Muscle of leg (tissue), 11 donors: ENCODE results near the gene KHDRBS1. TPM values are rescaled to one million over a fixed set of nuclear protein-coding genes. Genes with fewer than 3 reads are reported as not detected.

Experiments used
- DNase-seq: peaks from one replicate; pipeline ENCODE4 v3.0.0; 2013
- H3K27ac ChIP-seq: one replicate; pipeline ENCODE4 v1.5.1; 2013; ENCODE audit warnings: mild to moderate bottlenecking, low read length, control low read depth
- H3K27me3 ChIP-seq: one replicate; pipeline ENCODE4 v1.6.1; 2013; ENCODE audit warnings: low read length; ENCODE audit not compliant: control insufficient read depth, insufficient read depth
- H3K36me3 ChIP-seq: one replicate; pipeline ENCODE4 v1.6.1; 2013; ENCODE audit warnings: low read length; ENCODE audit not compliant: control insufficient read depth, insufficient read depth
- H3K4me1 ChIP-seq: one replicate; pipeline ENCODE4 v1.6.1; 2013; ENCODE audit warnings: low read length; ENCODE audit not compliant: control insufficient read depth, insufficient read depth
- H3K4me3 ChIP-seq: one replicate; pipeline ENCODE4 v1.5.1; 2013; ENCODE audit warnings: low read length, control low read depth
- H3K9me3 ChIP-seq: replicated peaks from 2 replicates; pipeline ENCODE4 v1.6.1; 2013; ENCODE audit warnings: low read depth, low read length; ENCODE audit not compliant: control insufficient read depth
- WGBS: methylation state at CpG from one replicate; pipeline ENCODE4 v1.1.5; 2013; ENCODE audit warnings: missing lambda C conversion rate; ENCODE audit not compliant: insufficient coverage; 5-methylcytosine and 5-hydroxymethylcytosine counted together
- polyA plus RNA-seq, 8 donors: library from polyadenylated mRNA; unstranded; fragments of 120-200 nt; gene quantifications; one replicate each; pipeline versions ENCODE4 v1.2.1 to v1.2.3, GENCODE V29; 2013; ENCODE audit warnings: inconsistent platforms in 1 of 8, low replicate concordance in 1 of 8; ENCODE audit not compliant: insufficient read length in 8 of 8, insufficient read depth in 1 of 8
- total RNA-seq: library from RNA; stranded (reverse); fragments of 120-200 nt; gene quantifications from one replicate; pipeline ENCODE4 v1.2.4, GENCODE V29; 2013

Gene KHDRBS1
- total and polyA plus RNA-seq, 9 donors = 60.7 to 173 (median 144) TPM

- H3K36me3 ChIP-seq = peaks cover 26% of the 10 kb centered on the region
- H3K4me3 ChIP-seq = no peak overlapping the region
- no peak for DNase-seq
- H3K9me3 ChIP-seq = no peaks in the 10 kb centered on the region
- WGBS = 81% methylated on average over 2 of the region's 3 CpGs
- no peak overlapping the region for H3K27ac ChIP-seq
- H3K4me1 ChIP-seq = no peaks in the 10 kb centered on the region
- H3K27me3 ChIP-seq = no peaks in the 10 kb centered on the region
Observed at GRCh38 chr1:32028746-32029145, 15.1 kb downstream of the KHDRBS1 start.

DNA sequence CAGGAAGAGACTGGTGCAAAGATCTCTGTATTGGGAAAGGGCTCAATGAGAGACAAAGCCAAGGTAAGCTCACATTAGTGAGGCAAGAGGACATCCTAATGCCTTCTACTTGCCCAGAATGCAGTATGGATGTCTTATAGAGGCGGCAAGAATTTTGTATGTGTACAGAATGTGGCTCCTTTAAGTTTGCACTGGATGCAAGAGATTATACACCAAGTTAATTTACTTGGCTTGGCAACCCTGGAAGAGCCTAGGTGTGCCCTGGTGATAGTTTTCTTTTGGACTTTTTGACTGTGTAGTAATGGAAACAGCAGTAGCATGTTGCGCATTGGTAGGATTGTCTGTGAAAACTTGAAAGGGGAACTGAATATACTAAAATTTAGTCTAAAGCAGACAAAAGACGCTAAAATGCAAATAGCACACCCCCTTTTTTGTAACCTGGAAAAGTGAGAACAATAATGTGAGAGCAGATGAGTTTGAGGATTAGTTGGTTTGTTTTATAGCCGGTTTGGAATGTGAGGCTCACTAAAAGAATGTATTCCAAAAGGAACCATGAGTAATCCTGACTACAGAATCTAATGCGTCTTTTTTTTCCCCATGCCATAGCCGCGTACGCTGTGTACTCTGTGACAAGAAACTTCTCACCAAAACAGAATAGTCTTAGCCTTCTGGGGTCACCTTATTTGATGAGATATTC lies 18.1 kb downstream of the KHDRBS1 start:
- H3K27me3 ChIP-seq = no peaks in the 10 kb centered on the region
- H3K4me3 ChIP-seq = no peak overlapping the region

DNA sequence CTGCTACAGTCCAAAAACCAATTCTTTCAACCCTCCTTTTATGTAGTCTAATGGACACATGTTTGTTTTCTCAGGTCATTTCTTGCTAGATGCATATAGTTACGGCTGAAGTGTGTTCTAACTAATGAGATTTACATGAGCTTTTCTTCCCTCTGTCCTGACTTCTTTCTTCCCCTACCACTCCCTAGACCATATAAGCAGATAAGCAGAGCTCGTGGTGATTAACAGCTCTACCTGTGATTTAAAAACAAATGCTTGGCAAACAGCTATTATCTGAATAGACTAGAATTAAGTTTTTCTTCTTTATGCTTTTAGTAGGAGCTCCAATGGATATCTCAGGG lies 18.6 kb downstream of the KHDRBS1 start:
- no peak overlapping the region for H3K27ac ChIP-seq
- no peaks in the 10 kb centered on the region for H3K4me1 ChIP-seq
- WGBS = no CpG with 5 or more reads among the region's 2 CpGs
- DNase-seq = no peak
- no peaks in the 10 kb centered on the region for H3K9me3 ChIP-seq
- no peaks in the 10 kb centered on the region for H3K27me3 ChIP-seq
- H3K4me3 ChIP-seq = no peak overlapping the region
- peaks cover 47% of the 10 kb centered on the region for H3K36me3 ChIP-seq

More for the DNA sequence above, 18.1 kb downstream of the KHDRBS1 start:
- Histone ChIP-seq H3K27ac (no peak overlapping the region), H3K36me3 (peaks cover 42% of the 10 kb centered on the region), H3K4me1 (no peaks in the 10 kb centered on the region), H3K9me3 (no peaks in the 10 kb centered on the region)
- DNase-seq = no peak
- 40% methylated on average over 1 of the region's 8 CpGs for WGBS

DNA sequence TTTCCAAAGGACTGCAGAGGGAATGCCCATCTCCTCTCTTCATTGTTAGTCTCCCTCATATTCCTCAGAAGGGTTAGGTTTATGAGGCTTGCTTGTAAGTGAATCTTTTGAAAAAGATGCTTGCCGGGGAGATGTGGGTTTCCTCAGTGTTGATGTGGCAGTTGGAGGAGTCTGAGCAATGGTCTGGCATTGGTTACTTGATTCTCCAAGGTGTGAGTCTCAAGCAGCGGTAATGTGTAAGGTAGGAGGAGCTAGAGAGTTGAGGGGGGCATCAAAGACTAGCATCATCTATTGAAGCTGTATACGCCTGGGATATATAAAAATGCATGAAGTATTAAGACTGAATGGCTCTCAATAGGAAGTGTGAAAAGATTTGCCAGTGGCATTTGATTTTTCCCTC lies 21.5 kb downstream of the KHDRBS1 start:
- no peaks in the 10 kb centered on the region for H3K4me1 ChIP-seq
- H3K27me3 ChIP-seq = no peaks in the 10 kb centered on the region
- no peak overlapping the region for H3K4me3 ChIP-seq
- no peaks in the 10 kb centered on the region for H3K9me3 ChIP-seq
- peaks cover 68% of the 10 kb centered on the region for H3K36me3 ChIP-seq
- H3K27ac ChIP-seq = no peak overlapping the region
- DNase-seq = no peak
- 66% methylated on average over 3 of the region's 3 CpGs for WGBS

DNA sequence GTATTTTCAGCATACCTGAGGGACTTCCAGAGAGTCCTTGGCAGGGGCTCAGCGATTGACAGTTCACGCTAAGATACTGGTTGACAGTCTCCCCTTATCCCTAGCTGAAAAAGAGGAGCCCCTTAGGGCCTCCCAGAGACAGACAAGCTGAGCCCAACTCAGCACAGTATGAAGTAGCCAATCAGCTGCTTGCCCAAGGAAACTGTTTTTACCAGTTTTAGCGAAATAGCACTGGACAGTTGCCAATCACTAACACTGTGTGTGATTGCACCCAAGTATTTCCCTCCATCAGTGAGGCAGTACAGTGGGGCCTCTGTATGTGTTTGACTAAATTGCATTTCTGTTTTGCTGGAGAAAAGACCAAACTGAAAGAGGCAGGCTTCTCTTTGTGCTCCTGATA lies 27.0 kb downstream of the KHDRBS1 start:
- Histone ChIP-seq H3K27ac (no peak overlapping the region), H3K36me3 (peaks cover 68% of the 10 kb centered on the region), H3K27me3 (no peaks in the 10 kb centered on the region), H3K4me1 (no peaks in the 10 kb centered on the region), H3K9me3 (no peaks in the 10 kb centered on the region), H3K4me3 (no peak overlapping the region)
- WGBS = 100% methylated on average over 1 of the region's 3 CpGs
- DNase-seq = peak; percentile 32

DNA sequence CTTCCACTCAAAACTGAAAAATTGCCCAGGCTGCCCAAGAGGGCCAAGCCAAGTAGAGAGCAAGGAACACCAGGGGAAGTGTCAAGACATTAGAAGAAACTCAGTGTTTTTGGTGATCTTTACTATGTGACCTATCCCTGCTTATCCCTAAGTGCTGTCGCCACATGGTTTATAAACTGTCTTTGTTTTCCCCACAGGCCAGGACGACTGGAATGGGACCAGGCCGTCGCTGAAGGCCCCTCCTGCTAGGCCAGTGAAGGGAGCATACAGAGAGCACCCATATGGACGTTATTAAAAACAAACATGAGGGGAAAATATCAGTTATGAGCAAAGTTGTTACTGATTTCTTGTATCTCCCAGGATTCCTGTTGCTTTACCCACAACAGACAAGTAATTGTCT lies 28.7 kb downstream of the KHDRBS1 start:
- no peak for DNase-seq
- no peaks in the 10 kb centered on the region for H3K9me3 ChIP-seq
- no peak overlapping the region for H3K4me3 ChIP-seq
- WGBS = 51% methylated on average over 3 of the region's 5 CpGs
- no peaks in the 10 kb centered on the region for H3K27me3 ChIP-seq
- no peak overlapping the region for H3K27ac ChIP-seq
- no peaks in the 10 kb centered on the region for H3K4me1 ChIP-seq
- peaks cover 73% of the 10 kb centered on the region for H3K36me3 ChIP-seq

GRCh38 chr1:32044234-32044633 lies 30.6 kb downstream of the KHDRBS1 start:
- Histone ChIP-seq H3K27me3 (no peaks in the 10 kb centered on the region), H3K4me3 (no peak overlapping the region), H3K4me1 (no peaks in the 10 kb centered on the region), H3K9me3 (no peaks in the 10 kb centered on the region), H3K36me3 (peaks cover 75% of the 10 kb centered on the region), H3K27ac (no peak overlapping the region)
- no peak for DNase-seq
- WGBS = no CpG with 5 or more reads among the region's 1 CpG

DNA sequence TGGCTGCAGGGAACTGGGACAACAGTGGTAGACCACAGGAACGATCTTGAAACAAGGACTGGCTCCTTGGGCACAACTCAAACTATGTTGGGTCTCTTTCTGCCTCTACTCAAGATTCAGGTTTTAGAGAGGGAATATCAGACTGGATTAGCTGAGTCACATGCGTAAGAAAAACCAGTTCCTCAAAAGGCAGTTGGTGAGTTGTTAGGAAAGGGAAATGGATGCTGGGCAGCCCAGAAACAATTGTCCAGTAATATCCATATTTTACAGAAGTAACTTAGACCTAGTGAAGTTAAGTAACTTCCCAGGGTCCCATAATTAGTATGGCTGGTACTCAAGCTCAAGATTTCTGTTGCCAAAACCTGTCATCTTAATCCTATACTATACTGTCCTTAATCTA lies 32.1 kb downstream of the KHDRBS1 start:
- peak; percentile 51 for DNase-seq
- Histone ChIP-seq H3K9me3 (no peaks in the 10 kb centered on the region), H3K4me3 (no peak overlapping the region), H3K27ac (no peak overlapping the region), H3K27me3 (no peaks in the 10 kb centered on the region), H3K4me1 (no peaks in the 10 kb centered on the region), H3K36me3 (peaks cover 70% of the 10 kb centered on the region)
- WGBS = 71% methylated on average over 1 of the region's 2 CpGs

GRCh38 chr1:32047701-32048100 lies 34.0 kb downstream of the KHDRBS1 start:
- peak; percentile 41 for DNase-seq
- H3K27me3 ChIP-seq = no peaks in the 10 kb centered on the region
- H3K27ac ChIP-seq = no peak overlapping the region
- H3K4me3 ChIP-seq = no peak overlapping the region
- H3K36me3 ChIP-seq = peaks cover 63% of the 10 kb centered on the region
- H3K9me3 ChIP-seq = no peaks in the 10 kb centered on the region
- H3K4me1 ChIP-seq = no peaks in the 10 kb centered on the region

DNA sequence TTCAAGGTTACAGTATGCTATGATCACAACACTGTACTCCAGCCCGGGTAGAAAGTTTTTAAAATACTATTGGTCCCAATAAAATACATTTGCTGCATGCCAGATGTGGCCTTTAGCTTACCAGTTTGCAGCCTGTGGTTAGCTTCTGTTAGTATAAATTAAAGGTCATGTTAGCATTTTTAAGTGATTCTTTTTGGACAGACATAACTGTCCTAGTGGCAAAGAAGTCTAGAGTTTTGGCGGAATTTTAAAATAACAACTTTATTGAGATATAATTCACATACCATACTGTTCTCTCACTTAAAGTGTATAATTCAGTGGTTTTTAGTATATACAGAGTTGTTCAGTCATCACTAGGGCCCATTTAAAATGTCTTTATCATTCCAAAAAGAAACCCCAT lies 34.8 kb downstream of the KHDRBS1 start:
- Histone ChIP-seq H3K27me3 (no peaks in the 10 kb centered on the region), H3K4me1 (no peaks in the 10 kb centered on the region), H3K9me3 (no peaks in the 10 kb centered on the region), H3K36me3 (peaks cover 67% of the 10 kb centered on the region), H3K4me3 (no peak overlapping the region), H3K27ac (no peak overlapping the region)
- DNase-seq = no peak
- no CpG with 5 or more reads among the region's 2 CpGs for WGBS

DNA sequence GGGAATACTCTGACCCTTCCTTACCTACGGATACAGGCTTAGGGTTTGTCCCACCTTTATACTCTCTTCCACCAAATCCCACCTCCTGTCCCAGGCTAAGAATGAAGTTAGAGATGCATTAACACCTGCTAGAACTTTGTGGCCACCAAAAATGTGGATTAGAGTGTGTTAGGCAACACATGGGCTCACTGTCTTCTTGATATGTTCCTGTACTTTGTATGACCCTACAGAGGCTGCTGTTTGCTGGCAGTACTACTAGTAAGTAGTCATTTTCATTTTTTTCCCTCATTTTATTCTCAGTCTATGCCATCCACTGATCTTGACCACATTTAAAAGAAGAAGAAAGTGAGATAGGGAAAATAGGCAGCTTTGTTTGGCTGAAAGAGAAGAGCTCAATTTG lies 38.0 kb downstream of the KHDRBS1 start:
- Histone ChIP-seq H3K9me3 (no peaks in the 10 kb centered on the region), H3K4me1 (peaks cover 7% of the 10 kb centered on the region), H3K36me3 (peaks cover 72% of the 10 kb centered on the region), H3K27me3 (no peaks in the 10 kb centered on the region), H3K4me3 (no peak overlapping the region), H3K27ac (no peak overlapping the region)
- WGBS = no CpG with 5 or more reads among the region's 1 CpG
- no peak for DNase-seq
